ENCODE measurements around the gene RUSC2. TPM values are rescaled to one million over a fixed set of nuclear protein-coding genes. Genes with fewer than 3 reads are reported as not detected.

The RUSC2 gene
- total RNA-seq, 1 experiment from 2014 or later = 11.6 TPM

DNA sequence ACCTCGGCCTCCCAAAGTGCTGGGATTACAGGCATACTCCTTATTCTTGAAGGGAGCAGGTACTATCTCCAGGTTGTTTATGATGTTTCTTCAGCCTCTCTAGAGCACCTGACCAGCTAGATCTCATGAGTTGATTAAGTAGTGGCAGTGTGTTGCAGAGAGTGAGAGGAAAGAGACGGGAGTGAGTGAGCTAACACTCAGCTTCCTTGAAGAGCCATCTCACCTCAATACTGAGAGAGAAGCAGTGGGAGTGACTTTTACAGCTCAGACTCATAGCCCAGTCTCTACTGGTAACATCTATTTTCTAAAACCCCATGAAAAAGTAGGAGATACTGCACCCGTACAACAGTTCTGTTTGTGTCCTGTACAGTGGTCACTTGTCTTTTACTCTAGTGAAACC is 43.9 kb upstream of the RUSC2 start (continued):
- TF ChIP-seq POLR2A (IDR thresholded peaks at IDR 0.05; ENCODE audit: borderline replicate concordance, extremely low read depth, insufficient read depth, insufficient read length) (no peak), YY1 (IDR thresholded peaks at IDR 0.05; ENCODE audit: extremely low read depth, insufficient replicate concordance, low read depth, low read length) (no peak), EGR1 (IDR thresholded peaks at IDR 0.05; ENCODE audit: low read depth) (no peak), SRF (IDR thresholded peaks at IDR 0.05; ENCODE audit: low read depth) (no peak), ZFX (IDR thresholded peaks at IDR 0.05) (no peak)

DNA sequence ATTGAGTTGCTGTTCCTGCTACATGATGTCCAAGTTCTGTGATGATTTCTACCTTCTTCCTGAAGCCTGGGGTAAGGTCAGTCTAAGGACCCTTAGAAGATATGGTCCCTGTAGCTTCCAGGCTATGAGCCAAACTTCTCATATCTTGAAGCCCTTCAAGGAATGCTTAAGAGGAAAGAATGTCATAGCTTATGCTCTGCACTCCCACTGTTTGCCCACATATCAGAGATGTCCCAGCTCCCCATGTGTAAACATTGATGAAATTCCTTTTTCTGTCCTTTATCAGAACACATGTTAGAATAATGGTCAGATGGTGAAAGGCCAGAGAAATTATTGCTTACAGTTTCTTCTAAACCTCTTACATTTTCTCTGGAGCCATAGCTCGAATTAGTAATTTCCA is 41.4 kb upstream of the RUSC2 start:
- no peaks in the 10 kb centered on the region for H3K4me1 ChIP-seq (ENCODE audit: control insufficient read depth in 1 of 2, insufficient read depth in 2 of 2, low read length in 2 of 2)
- H3K9ac ChIP-seq (ENCODE audit: low read length) = no peak overlapping the region
- H3K79me2 ChIP-seq (ENCODE audit: insufficient read depth, low read length) = no peaks in the 10 kb centered on the region
- CTCF ChIA-PET = no interaction called here
- H3K36me3 ChIP-seq (ENCODE audit: control insufficient read depth in 1 of 2, insufficient read depth in 2 of 2, low read length in 2 of 2) = no peaks in the 10 kb centered on the region
- H3K9me2 ChIP-seq (ENCODE audit: insufficient read depth) = no peaks in the 10 kb centered on the region
- TF ChIP-seq CBX3 (IDR thresholded peaks at IDR 0.05; ENCODE audit: low read depth) (no peak), SP1 (IDR thresholded peaks at IDR 0.05; ENCODE audit: low read depth) (no peak), ELF1 (IDR thresholded peaks at IDR 0.05; ENCODE audit: borderline replicate concordance, low read depth) (no peak), FOSL1 (IDR thresholded peaks at IDR 0.05; ENCODE audit: low read depth) (no peak), TCF7L2 (IDR thresholded peaks at IDR 0.05; ENCODE audit: borderline replicate concordance, extremely low read depth, insufficient read depth, insufficient read length) (no peak), ZNF274 (IDR thresholded peaks at IDR 0.05; ENCODE audit: low read depth, low read length) (no peak), POLR2A (IDR thresholded peaks at IDR 0.05; ENCODE audit: borderline replicate concordance, extremely low read depth, insufficient read depth, insufficient read length) (no peak)
- no TSS peak for BruUV-seq (replicated peaks)
- no peak overlapping the region for H3K4me2 ChIP-seq (ENCODE audit: low read length)
- no peak for DNase-seq (ENCODE audit: low read depth, low spot score)
- no peak for ATAC-seq
- POLR2A ChIA-PET = no interaction called here
- H3K27me3 ChIP-seq (ENCODE audit: insufficient read depth, low read length) = peaks cover 21% of the 10 kb centered on the region
- no peak overlapping the region for H3K4me3 ChIP-seq (replicated peaks in 1 of 2; ENCODE audit: low read depth in 1 of 2, low read length in 2 of 2)
- no peak overlapping the region for H2AFZ ChIP-seq (ENCODE audit: low read depth, low read length, poor library complexity, severe bottlenecking)
- H4K20me1 ChIP-seq (ENCODE audit: insufficient read depth) = no peaks in the 10 kb centered on the region
- no peaks in the 10 kb centered on the region for H3K9me3 ChIP-seq (ENCODE audit: control insufficient read depth in 1 of 2, insufficient read depth in 1 of 2, low read depth in 1 of 2, low read length in 2 of 2)
- no peak overlapping the region for H3K27ac ChIP-seq (ENCODE audit: low read depth, low read length)
- RAD21 ChIA-PET (ENCODE audit: low non-redundant PET in 1 of 2, low total read pairs in 2 of 2, uncharacterized antibody in 2 of 2, unreplicated experiment in 2 of 2) = no interaction called here
- intact Hi-C loops (cut with micrococcal nuclease) = loop anchor here (10.0 kb wide), 1 partner anchor 124 kb away; no protein-coding TSS in a partner anchor

Measured in HCT116 (cell line).